Activated CD4-positive, alpha-beta memory T cell treated with anti-CD3 and anti-CD28 coated beads, Interleukin-2, amount 10 ng/mL, durations not matched to agents 7 days and 5 days (primary cell): Measurements from ENCODE around the gene KRIT1. TPM values are rescaled to one million over a fixed set of nuclear protein-coding genes. Genes with fewer than 3 reads are reported as not detected.
"Not testable (repeated sequence)": the region's sequence is repeated elsewhere in the genome, so short reads cannot be mapped to it uniquely, and the experiment has no call there.

Experiments
- CTCF ChIA-PET: fragments of 350-600 bp; sonication (Branson Sonifier 250); formaldehyde crosslinking; loops from one replicate; lab custom pipeline; 2021; ENCODE audit warnings: antibody characterized with exemption, inconsistent platforms; lab: Charles Lee
- POLR2A ChIA-PET: fragments of 350-600 bp; sonication (Branson Sonifier 250); formaldehyde crosslinking; loops from one replicate; lab custom pipeline; 2021; ENCODE audit warnings: antibody characterized with exemption; lab: Charles Lee
- DNase-seq: peaks from one replicate; pipeline ENCODE4 v3.0.0-alpha.2; 2020
- H3K27ac Mint-ChIP-seq: one replicate; pipeline ENCODE4 v1.8.0; 2021; ENCODE audit warnings: mild to moderate bottlenecking, mixed read lengths
- H3K27me3 Mint-ChIP-seq: one replicate; pipeline ENCODE4 v1.8.0; 2021; ENCODE audit warnings: mixed read lengths
- H3K36me3 Mint-ChIP-seq: one replicate; pipeline ENCODE4 v1.8.0; 2021; ENCODE audit warnings: low read depth, mixed read lengths
- H3K4me1 Mint-ChIP-seq: one replicate; pipeline ENCODE4 v1.8.0; 2021; ENCODE audit warnings: mixed read lengths
- H3K4me3 Mint-ChIP-seq: one replicate; pipeline ENCODE4 v1.8.0; 2021; ENCODE audit warnings: mild to moderate bottlenecking, mixed read lengths
- H3K9me3 Mint-ChIP-seq: one replicate; pipeline ENCODE4 v1.8.0; 2021; ENCODE audit warnings: mixed read lengths
- total RNA-seq, 2 experiments: library from RNA; stranded (reverse); gene quantifications; one replicate each; pipeline ENCODE4 v1.2.3, GENCODE V29; 2021

KRIT1 gene
- total RNA-seq, 2 experiments from 2014 or later: 39.5 to 42.4 TPM

GRCh38 chr7:92177362-92177761 is 68.4 kb downstream of the KRIT1 start:
- Mint-ChIP-seq H3K27ac (no peak overlapping the region), H3K27me3 (peaks cover 27% of the 10 kb centered on the region), H3K4me3 (no peak overlapping the region), H3K4me1 (peaks cover 8% of the 10 kb centered on the region), H3K9me3 (no peaks in the 10 kb centered on the region), H3K36me3 (no peaks in the 10 kb centered on the region)
- CTCF ChIA-PET: interaction anchor here (0.7 to 1.1 kb wide), 4 partner anchors 17 to 351 kb away, joined by 3 read pairs; partner anchors contain the start of genes GATAD1 and RBM48
- no peak for DNase-seq
- POLR2A ChIA-PET: no interaction called here

GRCh38 chr7:92169529-92169928 is 76.2 kb downstream of the KRIT1 start:
- H3K36me3 Mint-ChIP-seq, H3K4me3 Mint-ChIP-seq, DNase-seq, H3K9me3 Mint-ChIP-seq, H3K27ac Mint-ChIP-seq, H3K4me1 Mint-ChIP-seq, POLR2A ChIA-PET: not testable (repeated sequence)
- H3K27me3 Mint-ChIP-seq: peaks cover 19% of the 10 kb centered on the region
- CTCF ChIA-PET: interaction anchor here (1.3 kb wide), 1 partner anchor 10 kb away, joined by 6 read pairs; the partner anchor contains the start of gene LRRD1

- Mint-ChIP-seq H3K36me3 (no peaks in the 10 kb centered on the region), H3K27me3 (peaks cover 17% of the 10 kb centered on the region), H3K27ac (no peak overlapping the region), H3K9me3 (no peaks in the 10 kb centered on the region), H3K4me3 (no peak overlapping the region), H3K4me1 (peaks cover 5% of the 10 kb centered on the region)
- CTCF ChIA-PET: no interaction called here
- POLR2A ChIA-PET: no interaction called here
- DNase-seq: no peak
These were observed 84.4 kb downstream of the KRIT1 start for GRCh38 chr7:92161271-92161670.

GRCh38 chr7:92158660-92159575 is 86.8 kb downstream of the KRIT1 start:
- POLR2A ChIA-PET: no interaction called here
- H3K27ac Mint-ChIP-seq: no peak overlapping the region
- H3K4me3 Mint-ChIP-seq: no peak overlapping the region
- peaks cover 20% of the 10 kb centered on the region for H3K27me3 Mint-ChIP-seq
- no peak for DNase-seq
- H3K36me3 Mint-ChIP-seq: no peaks in the 10 kb centered on the region
- no peaks in the 10 kb centered on the region for H3K9me3 Mint-ChIP-seq
- H3K4me1 Mint-ChIP-seq: peaks cover 5% of the 10 kb centered on the region
- CTCF ChIA-PET: interaction anchor here (0.8 to 1.3 kb wide), 2 partner anchors 26 to 267 kb away, joined by 4 read pairs; no protein-coding TSS in a partner anchor

- no peaks in the 10 kb centered on the region for H3K36me3 Mint-ChIP-seq
- peaks cover 5% of the 10 kb centered on the region for H3K4me1 Mint-ChIP-seq
- no peak overlapping the region for H3K4me3 Mint-ChIP-seq
- H3K27me3 Mint-ChIP-seq: peaks cover 15% of the 10 kb centered on the region
- DNase-seq: no peak
- no peak overlapping the region for H3K27ac Mint-ChIP-seq
- ChIA-PET CTCF (interaction anchor here (0.7 kb wide), 1 partner anchor 330 kb away, joined by 3 read pairs; no protein-coding TSS in a partner anchor), POLR2A (no interaction called here)
- H3K9me3 Mint-ChIP-seq: no peaks in the 10 kb centered on the region
These were observed 88.7 kb downstream of the KRIT1 start for GRCh38 chr7:92156990-92157389.

- Mint-ChIP-seq H3K27me3 (peaks cover 5% of the 10 kb centered on the region), H3K36me3 (no peaks in the 10 kb centered on the region), H3K4me1 (peaks cover 5% of the 10 kb centered on the region), H3K4me3 (no peak overlapping the region), H3K9me3 (no peaks in the 10 kb centered on the region), H3K27ac (no peak overlapping the region)
- ChIA-PET POLR2A (no interaction called here), CTCF (interaction anchor here (0.5 kb wide), 1 partner anchor 271 kb away, joined by 3 read pairs; no protein-coding TSS in a partner anchor)
- no peak for DNase-seq
These were observed 90.5 kb downstream of the KRIT1 start for GRCh38 chr7:92155108-92155739.

GRCh38 chr7:92150450-92151017 is 95.2 kb downstream of the KRIT1 start:
- ChIA-PET POLR2A (no interaction called here), CTCF (interaction anchor here (0.8 kb wide), 1 partner anchor 297 kb away, joined by 3 read pairs; the partner anchor contains the start of gene GATAD1)
- H3K27ac Mint-ChIP-seq: no peak overlapping the region
- H3K36me3 Mint-ChIP-seq: no peaks in the 10 kb centered on the region
- H3K4me1 Mint-ChIP-seq: no peaks in the 10 kb centered on the region
- H3K27me3 Mint-ChIP-seq: peaks cover 5% of the 10 kb centered on the region
- no peak overlapping the region for H3K4me3 Mint-ChIP-seq
- no peak for DNase-seq
- no peaks in the 10 kb centered on the region for H3K9me3 Mint-ChIP-seq

- Mint-ChIP-seq H3K27ac (no peak overlapping the region), H3K36me3 (no peaks in the 10 kb centered on the region), H3K4me1 (no peaks in the 10 kb centered on the region), H3K9me3 (no peaks in the 10 kb centered on the region), H3K27me3 (peaks cover 2% of the 10 kb centered on the region), H3K4me3 (no peak overlapping the region)
- POLR2A ChIA-PET: no interaction called here
- CTCF ChIA-PET: interaction anchor here (0.8 to 0.9 kb wide), 2 partner anchors 17 to 298 kb away, joined by 3 read pairs; partner anchors contain the start of gene GATAD1
- no peak for DNase-seq
These were observed 95.9 kb downstream of the KRIT1 start for GRCh38 chr7:92149736-92150239.

Other genes with a start within 250 kb of the KRIT1 start
- 10 to 100 TPM; 94.3 to 97.9 TPM for gene CYP51A1, start 111.4 kb downstream of the KRIT1 start, total RNA-seq
- gene LRRD1, start 66.8 kb downstream of the KRIT1 start, total RNA-seq: not detected
- gene ANKIB1, start 60 bp upstream of the KRIT1 start, total RNA-seq: 10 to 100 TPM; 65.1 to 70.2 TPM
- 10 to 100 TPM; 17.4 to 18.5 TPM for gene GATAD1, start 201.6 kb upstream of the KRIT1 start, total RNA-seq
- not detected for gene ERVW-1, start 232.0 kb upstream of the KRIT1 start, total RNA-seq